Kidney (tissue), 14 donors: Measurements from ENCODE around the gene FAM167B. TPM values are rescaled to one million over a fixed set of nuclear protein-coding genes. Genes with fewer than 3 reads are reported as not detected.
"Not testable (repeated sequence)": the region's sequence is repeated elsewhere in the genome, so short reads cannot be mapped to it uniquely, and the experiment has no call there.

Experiments used
- DNase-seq, 5 donors: peaks; one replicate each; pipeline ENCODE4 v3.0.0-alpha.2; 2013 to 2020
- FAIRE-seq: peaks from 2 replicates; lab custom pipeline; 2012; peaks lifted over from hg19 to GRCh38; lab: Jason Lieb, UNC
- H3K27ac ChIP-seq, 2 donors: one replicate each; pipeline ENCODE4 v1.7.0; 2013; ENCODE audit warnings: low read depth in 2 of 2, low read length in 2 of 2, inconsistent platforms in 1 of 2
- H3K27me3 ChIP-seq: one replicate; pipeline ENCODE4 v1.7.1; 2013; ENCODE audit warnings: low read length, inconsistent platforms; ENCODE audit not compliant: control insufficient read depth, insufficient read depth
- H3K36me3 ChIP-seq, 3 donors: one replicate each; pipeline versions ENCODE4 v1.7.0 to v1.7.1; 2013; ENCODE audit warnings: low read length in 3 of 3, control low read depth in 1 of 3, inconsistent platforms in 1 of 3; ENCODE audit not compliant: insufficient read depth in 3 of 3, control insufficient read depth in 2 of 3
- H3K4me1 ChIP-seq, 3 donors: one replicate each; pipeline versions ENCODE4 v1.7.0 to v1.7.1; 2013; ENCODE audit warnings: low read length in 3 of 3, inconsistent platforms in 1 of 3, low read depth in 1 of 3; ENCODE audit not compliant: control insufficient read depth in 2 of 3, insufficient read depth in 2 of 3
- H3K4me3 ChIP-seq, 3 donors: one replicate each; pipeline versions ENCODE4 v1.7.0 to v1.8.1; 2013; ENCODE audit warnings: low read length in 3 of 3, control low read depth in 1 of 3, inconsistent platforms in 1 of 3
- H3K9ac ChIP-seq, 3 donors: one replicate each; pipeline versions ENCODE4 v1.7.0 to v1.7.1; 2013; ENCODE audit warnings: low read length in 3 of 3, control low read depth in 1 of 3, inconsistent platforms in 1 of 3
- H3K9me3 ChIP-seq, 3 donors: one replicate each; pipeline versions ENCODE4 v1.7.0 to v1.7.1; 2013; ENCODE audit warnings: low read length in 3 of 3, control low read depth in 1 of 3, inconsistent platforms in 1 of 3; ENCODE audit not compliant: control insufficient read depth in 2 of 3, insufficient read depth in 1 of 3
- intact Hi-C: fragments of 100-400 bp; cut with DNase I; formaldehyde crosslinking; loops from one replicate; pipeline ENCODE4 v1.11.1; 2022
- polyA plus RNA-seq: library from polyadenylated mRNA; stranded (reverse); fragments of 350-450 nt; fragmentation: Illumina TruSeq; extraction: RNeasy Lipid Tissue Mini Kit (QIAGEN cat#74804); gene quantifications from one replicate; pipeline ENCODE4 v1.2.3, GENCODE V29; 2014; ENCODE audit warnings: low read depth, low replicate concordance; ENCODE audit not compliant: insufficient read depth
- total RNA-seq: library from RNA; stranded (reverse); fragmentation: NEBNext Ultra II Directional; extraction: Animal tissue kit (Norgen Biotek cat#: 25700); gene quantifications from one replicate; pipeline ENCODE4 v1.2.1, GENCODE V29; 2021
- TF ChIP-seq, protein P1 (sequence below): IDR thresholded peaks from 3 replicates; pipeline ENCODE4 v1.5.1; 2012; ENCODE audit warnings: mild to moderate bottlenecking, moderate library complexity, borderline replicate concordance; ENCODE audit not compliant: insufficient read depth; ENCODE audit errors: extremely low read depth
- donor health status: control.
- donor health status: control.
- donor health status: control.
- donor health status: control.
- donor health status: control.
- donor health status: DM: yes; HTN: yes; CAD: no.
- donor health status: Normal renal cell carcinoma (clear cell type).

The FAM167B gene
- total and polyA plus RNA-seq, 2 donors from 2014 or later, result 19.6 to 84.8 TPM

DNA sequence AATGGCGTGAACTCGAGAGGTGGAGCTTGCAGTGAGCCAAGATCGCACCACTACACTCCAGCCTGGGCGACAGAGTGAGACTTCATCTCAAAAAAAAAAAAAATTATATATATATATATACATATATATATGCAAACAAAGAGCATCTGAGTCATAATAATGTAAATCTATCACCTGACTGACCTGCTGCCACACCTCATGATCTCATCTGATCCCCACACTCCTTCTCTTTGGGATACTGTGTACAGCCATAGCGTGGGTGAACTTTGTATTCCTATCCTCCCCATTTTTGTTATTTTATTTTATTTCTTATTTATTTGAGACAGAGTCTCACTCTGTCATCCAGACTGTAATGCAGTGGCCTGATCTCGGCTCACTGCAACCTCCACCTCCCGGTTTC, 42.2 kb downstream of the FAM167B start:
- no peak for FAIRE-seq
- H3K27ac ChIP-seq, result no peak overlapping the region

DNA sequence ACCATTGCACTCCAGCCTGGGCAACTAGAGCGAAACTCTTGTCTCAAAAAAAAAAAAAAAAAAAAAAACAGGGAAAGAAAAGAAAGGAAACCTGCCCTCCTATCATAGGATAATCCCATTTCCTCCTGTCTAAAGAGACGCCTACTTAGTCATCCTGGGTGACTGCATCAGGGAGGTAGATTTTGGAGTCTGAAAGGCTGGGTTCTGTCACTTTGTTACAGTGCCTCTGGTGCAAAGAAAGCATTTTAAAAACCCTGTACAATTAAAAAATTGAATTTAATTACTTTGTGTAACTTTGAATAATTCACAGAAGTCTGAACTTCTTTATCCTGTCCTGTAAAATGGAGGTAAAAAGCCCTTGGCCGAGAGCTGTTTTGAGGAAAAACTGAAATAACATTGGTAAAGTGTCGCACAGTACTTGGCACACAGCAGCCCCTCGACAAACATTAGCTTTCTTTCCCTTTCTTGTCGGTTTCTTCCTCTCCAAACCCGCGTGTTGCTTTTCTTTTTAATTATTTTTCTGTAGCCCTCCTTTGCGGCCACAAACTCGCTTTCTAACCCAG, 44.2 kb downstream of the FAM167B start:
- H3K9ac ChIP-seq, result peak overlapping the region; percentile 55 to 73 (median 70)
- no peaks in the 10 kb centered on the region for H3K27me3 ChIP-seq
- H3K4me1 ChIP-seq, result peaks cover 0 to 2% (median 0%) of the 10 kb centered on the region in 3 donors
- H3K36me3 ChIP-seq, result no peaks in the 10 kb centered on the region
- DNase-seq (no peak), FAIRE-seq (no peak)
- TF ChIP-seq, protein P1, sequence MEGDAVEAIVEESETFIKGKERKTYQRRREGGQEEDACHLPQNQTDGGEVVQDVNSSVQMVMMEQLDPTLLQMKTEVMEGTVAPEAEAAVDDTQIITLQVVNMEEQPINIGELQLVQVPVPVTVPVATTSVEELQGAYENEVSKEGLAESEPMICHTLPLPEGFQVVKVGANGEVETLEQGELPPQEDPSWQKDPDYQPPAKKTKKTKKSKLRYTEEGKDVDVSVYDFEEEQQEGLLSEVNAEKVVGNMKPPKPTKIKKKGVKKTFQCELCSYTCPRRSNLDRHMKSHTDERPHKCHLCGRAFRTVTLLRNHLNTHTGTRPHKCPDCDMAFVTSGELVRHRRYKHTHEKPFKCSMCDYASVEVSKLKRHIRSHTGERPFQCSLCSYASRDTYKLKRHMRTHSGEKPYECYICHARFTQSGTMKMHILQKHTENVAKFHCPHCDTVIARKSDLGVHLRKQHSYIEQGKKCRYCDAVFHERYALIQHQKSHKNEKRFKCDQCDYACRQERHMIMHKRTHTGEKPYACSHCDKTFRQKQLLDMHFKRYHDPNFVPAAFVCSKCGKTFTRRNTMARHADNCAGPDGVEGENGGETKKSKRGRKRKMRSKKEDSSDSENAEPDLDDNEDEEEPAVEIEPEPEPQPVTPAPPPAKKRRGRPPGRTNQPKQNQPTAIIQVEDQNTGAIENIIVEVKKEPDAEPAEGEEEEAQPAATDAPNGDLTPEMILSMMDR, result no peak
- peak overlapping the region; percentile 35 to 89 for H3K27ac ChIP-seq
- peak overlapping the region; percentile 80 to 97 (median 83) for H3K4me3 ChIP-seq
- no peaks in the 10 kb centered on the region for H3K9me3 ChIP-seq
- intact Hi-C loops, result no loop called here

More for the DNA sequence above, 42.2 kb downstream of the FAM167B start:
- H3K36me3 ChIP-seq, result no peaks in the 10 kb centered on the region
- H3K27me3 ChIP-seq, result no peaks in the 10 kb centered on the region
- H3K4me1 ChIP-seq, result peaks cover 0 to 2% (median 0%) of the 10 kb centered on the region in 3 donors
- no peak for DNase-seq
- intact Hi-C loops, result no loop called here
- no peak overlapping the region for H3K9ac ChIP-seq
- H3K9me3 ChIP-seq, result no peaks in the 10 kb centered on the region
- no peak overlapping the region for H3K4me3 ChIP-seq
- TF ChIP-seq, protein P1, result no peak

DNA sequence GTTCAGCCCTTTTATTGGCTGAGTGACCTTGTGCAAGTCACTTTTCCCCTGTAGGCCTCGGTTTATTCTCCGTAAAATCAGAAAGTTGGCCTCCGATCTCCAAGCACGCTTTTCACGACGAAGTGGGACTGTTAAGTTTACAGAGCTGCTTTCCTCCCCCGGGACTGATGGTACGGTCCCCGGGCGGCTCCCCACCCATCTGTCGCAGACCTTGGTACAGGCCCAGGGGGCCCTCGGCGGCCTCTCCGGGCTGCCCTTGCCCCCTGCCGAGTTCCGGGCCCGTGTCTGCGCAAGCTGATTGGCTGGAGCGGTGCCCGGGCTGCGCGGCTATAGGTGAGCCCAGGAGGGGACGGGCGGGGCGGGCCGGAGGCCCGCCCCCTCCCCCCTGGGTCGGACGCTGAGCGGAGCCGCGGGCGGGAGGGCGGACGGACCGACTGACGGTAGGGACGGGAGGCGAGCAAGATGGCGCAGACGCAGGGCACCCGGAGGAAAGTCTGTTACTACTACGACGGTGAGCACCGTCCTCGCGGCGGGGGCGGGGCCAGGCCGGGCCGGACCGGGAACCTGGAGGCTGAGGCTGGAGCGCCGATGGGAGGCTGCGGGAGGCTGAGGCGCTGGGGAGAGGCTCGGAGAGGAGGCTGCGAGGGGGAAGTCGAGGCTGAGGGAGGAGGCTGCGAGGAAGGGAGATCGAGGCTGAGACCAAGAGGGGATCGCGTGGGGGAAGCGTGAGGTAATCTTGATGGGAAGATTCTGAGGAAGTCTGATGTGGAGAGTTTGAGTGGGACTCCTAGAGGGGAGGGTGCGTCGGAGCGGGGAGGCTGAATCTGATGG, 44.9 kb downstream of the FAM167B start, which contains the start of gene HDAC1:
Gene HDAC1 (plus strand): TSS at position 376 of the 831 bp plus-strand sequence. CDS start 87 bp downstream, at position 463.
- no peak for FAIRE-seq
- peak within 1 kb of the TSS; percentile 84 to 89 for H3K27ac ChIP-seq
- intact Hi-C loops, result no loop called here

DNA sequence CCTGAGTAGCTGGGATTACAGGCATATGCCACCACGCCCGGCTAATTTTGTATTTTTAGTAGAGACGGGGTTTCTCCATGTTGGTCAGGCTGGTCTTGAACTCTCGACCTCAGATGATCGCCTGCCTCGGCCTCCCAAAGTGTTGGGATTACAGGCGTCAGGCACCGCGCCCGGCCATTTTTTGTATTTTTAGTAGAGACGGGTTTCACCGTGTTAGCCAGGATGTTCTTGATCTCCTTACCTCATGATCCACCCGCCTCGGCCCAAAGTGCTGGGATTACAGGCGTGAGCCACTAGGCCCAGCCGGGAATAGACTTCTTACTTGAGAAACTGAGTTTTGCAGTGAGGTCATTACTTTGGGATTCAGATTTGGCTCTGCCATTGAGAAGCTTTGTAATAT, 51.2 kb downstream of the FAM167B start:
- H3K4me1 ChIP-seq, H3K27ac ChIP-seq, H3K27me3 ChIP-seq, H3K36me3 ChIP-seq, FAIRE-seq, H3K4me3 ChIP-seq, H3K9me3 ChIP-seq, DNase-seq, H3K9ac ChIP-seq, intact Hi-C loops: not testable (repeated sequence)

More for the DNA sequence above, 44.9 kb downstream of the FAM167B start, which contains the start of gene HDAC1:
- H3K4me1 ChIP-seq, result peaks cover 0 to 2% (median 0%) of the 10 kb centered on the region in 3 donors
- H3K27me3 ChIP-seq, result no peaks in the 10 kb centered on the region
- peak within 1 kb of the TSS; percentile 70 to 92 (median 88) for H3K9ac ChIP-seq
- H3K4me3 ChIP-seq, result peak within 1 kb of the TSS; percentile 83 to 97 (median 84)
- no peaks in the 10 kb centered on the region for H3K36me3 ChIP-seq
- no peaks in the 10 kb centered on the region for H3K9me3 ChIP-seq
- TF ChIP-seq, protein P1, result no peak
- peak; percentile 97 to 99 (median 98) for DNase-seq
